ENCODE data around the gene CAMTA1. TPM values are rescaled to one million over a fixed set of nuclear protein-coding genes. Genes with fewer than 3 reads are reported as not detected.

CAMTA1 gene
- polyA plus RNA-seq, 1 of the 3 experiments (the other 2 are of a cell fraction), result 63.1 TPM

DNA sequence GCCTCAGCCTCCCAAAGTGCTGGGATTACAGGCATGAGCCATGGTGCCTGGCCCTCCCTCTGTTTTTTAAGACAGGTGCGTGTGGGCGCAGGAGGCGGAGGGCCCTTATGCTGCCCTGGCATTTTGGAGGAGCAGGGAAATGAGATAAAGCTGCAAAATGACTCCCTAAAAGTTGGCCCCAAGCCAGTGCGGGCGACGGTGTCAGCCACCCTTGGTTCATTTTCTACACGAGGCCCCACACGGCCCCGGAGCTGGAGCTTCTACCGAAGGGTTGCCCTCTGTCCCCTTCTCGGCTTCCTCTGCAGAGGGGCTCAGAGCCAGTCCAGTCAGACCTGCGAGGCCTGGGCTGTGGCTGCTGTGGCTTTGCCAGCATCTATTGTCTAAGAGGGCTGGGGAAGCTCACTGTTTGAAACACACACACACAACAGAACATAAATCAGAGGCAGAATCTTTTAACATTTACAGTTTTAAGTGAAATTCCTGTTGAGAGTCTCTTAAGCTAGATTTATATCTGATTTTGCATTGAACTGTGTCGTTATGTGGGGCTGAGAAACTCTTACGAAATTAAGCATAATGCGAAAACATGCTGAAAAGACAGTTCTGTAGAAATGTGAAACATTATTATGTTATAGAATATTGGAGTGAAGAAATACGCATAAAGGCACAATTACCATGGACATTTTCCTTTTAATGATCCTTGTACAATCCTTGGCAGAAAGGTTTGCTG, 255.9 kb downstream of the CAMTA1 start:
- Histone ChIP-seq H3K4me3 (ENCODE audit: low read depth in 2 of 2, low read length in 1 of 2) (no peak overlapping the region), H3K4me1 (ENCODE audit: control insufficient read depth in 1 of 2, insufficient read depth in 2 of 2, low read depth in 1 of 2, low read length in 1 of 2) (peaks cover 0 to 14% of the 10 kb centered on the region in 2 experiments; a peak in 2 of 4 replicates), H2AFZ (ENCODE audit: low read depth) (no peak overlapping the region), H3K9me3 (no peaks in the 10 kb centered on the region), H3F3A (replicated peaks; ENCODE audit: insufficient read depth) (no peaks in the 10 kb centered on the region), H3K9me2 (no peaks in the 10 kb centered on the region), H3K4me2 (no peak overlapping the region), H3K27me3 (ENCODE audit: insufficient read depth) (no peaks in the 10 kb centered on the region), H3K9ac (no peak overlapping the region), H3K79me2 (ENCODE audit: insufficient read depth) (no peaks in the 10 kb centered on the region), H3K36me3 (replicated peaks in 1 of 2; ENCODE audit: control insufficient read depth in 1 of 2, insufficient read depth in 2 of 2, low read length in 1 of 2) (no peaks in the 10 kb centered on the region), H3K27ac (ENCODE audit: low read depth in 2 of 2, low read length in 1 of 2) (no peak overlapping the region), H4K20me1 (ENCODE audit: insufficient read depth) (no peaks in the 10 kb centered on the region)
- TF ChIP-seq SIN3A (IDR thresholded peaks at IDR 0.05; ENCODE audit: borderline replicate concordance, low read depth, low read length), result no peak
- TF ChIP-seq YY1 (IDR thresholded peaks at IDR 0.05; ENCODE audit: low read depth), result no peak
- TF ChIP-seq GABPA (IDR thresholded peaks at IDR 0.05; ENCODE audit: low read depth), result no peak
- TF ChIP-seq RCOR1 (IDR thresholded peaks at IDR 0.05; ENCODE audit: low read length), result no peak
- no peak for TF ChIP-seq POLR2AphosphoS5 (IDR thresholded peaks at IDR 0.05; ENCODE audit: low read depth, low read length)
- TF ChIP-seq RFX5 (IDR thresholded peaks at IDR 0.05; ENCODE audit: low read length), result no peak
- no peak for TF ChIP-seq FOXJ3 (CRISPR knock-in tag; IDR thresholded peaks at IDR 0.05)
- TF ChIP-seq, protein P1, sequence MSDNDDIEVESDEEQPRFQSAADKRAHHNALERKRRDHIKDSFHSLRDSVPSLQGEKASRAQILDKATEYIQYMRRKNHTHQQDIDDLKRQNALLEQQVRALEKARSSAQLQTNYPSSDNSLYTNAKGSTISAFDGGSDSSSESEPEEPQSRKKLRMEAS (IDR thresholded peaks at IDR 0.05; ENCODE audit: low read depth), result no peak
- TF ChIP-seq, protein P2, sequence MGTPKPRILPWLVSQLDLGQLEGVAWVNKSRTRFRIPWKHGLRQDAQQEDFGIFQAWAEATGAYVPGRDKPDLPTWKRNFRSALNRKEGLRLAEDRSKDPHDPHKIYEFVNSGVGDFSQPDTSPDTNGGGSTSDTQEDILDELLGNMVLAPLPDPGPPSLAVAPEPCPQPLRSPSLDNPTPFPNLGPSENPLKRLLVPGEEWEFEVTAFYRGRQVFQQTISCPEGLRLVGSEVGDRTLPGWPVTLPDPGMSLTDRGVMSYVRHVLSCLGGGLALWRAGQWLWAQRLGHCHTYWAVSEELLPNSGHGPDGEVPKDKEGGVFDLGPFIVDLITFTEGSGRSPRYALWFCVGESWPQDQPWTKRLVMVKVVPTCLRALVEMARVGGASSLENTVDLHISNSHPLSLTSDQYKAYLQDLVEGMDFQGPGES (IDR thresholded peaks at IDR 0.05; ENCODE audit: low read depth, low read length), result no peak
- TF ChIP-seq, protein P3, sequence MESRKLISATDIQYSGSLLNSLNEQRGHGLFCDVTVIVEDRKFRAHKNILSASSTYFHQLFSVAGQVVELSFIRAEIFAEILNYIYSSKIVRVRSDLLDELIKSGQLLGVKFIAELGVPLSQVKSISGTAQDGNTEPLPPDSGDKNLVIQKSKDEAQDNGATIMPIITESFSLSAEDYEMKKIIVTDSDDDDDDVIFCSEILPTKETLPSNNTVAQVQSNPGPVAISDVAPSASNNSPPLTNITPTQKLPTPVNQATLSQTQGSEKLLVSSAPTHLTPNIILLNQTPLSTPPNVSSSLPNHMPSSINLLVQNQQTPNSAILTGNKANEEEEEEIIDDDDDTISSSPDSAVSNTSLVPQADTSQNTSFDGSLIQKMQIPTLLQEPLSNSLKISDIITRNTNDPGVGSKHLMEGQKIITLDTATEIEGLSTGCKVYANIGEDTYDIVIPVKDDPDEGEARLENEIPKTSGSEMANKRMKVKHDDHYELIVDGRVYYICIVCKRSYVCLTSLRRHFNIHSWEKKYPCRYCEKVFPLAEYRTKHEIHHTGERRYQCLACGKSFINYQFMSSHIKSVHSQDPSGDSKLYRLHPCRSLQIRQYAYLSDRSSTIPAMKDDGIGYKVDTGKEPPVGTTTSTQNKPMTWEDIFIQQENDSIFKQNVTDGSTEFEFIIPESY (IDR thresholded peaks at IDR 0.05; ENCODE audit: borderline replicate concordance, low read depth), result no peak
- no peak for TF ChIP-seq EP300 (IDR thresholded peaks at IDR 0.05; ENCODE audit: borderline replicate concordance in 1 of 2, low read depth in 1 of 2, low read length in 1 of 2)
- no peak for TF ChIP-seq ELF1 (IDR thresholded peaks at IDR 0.05)
- TF ChIP-seq, protein P4, sequence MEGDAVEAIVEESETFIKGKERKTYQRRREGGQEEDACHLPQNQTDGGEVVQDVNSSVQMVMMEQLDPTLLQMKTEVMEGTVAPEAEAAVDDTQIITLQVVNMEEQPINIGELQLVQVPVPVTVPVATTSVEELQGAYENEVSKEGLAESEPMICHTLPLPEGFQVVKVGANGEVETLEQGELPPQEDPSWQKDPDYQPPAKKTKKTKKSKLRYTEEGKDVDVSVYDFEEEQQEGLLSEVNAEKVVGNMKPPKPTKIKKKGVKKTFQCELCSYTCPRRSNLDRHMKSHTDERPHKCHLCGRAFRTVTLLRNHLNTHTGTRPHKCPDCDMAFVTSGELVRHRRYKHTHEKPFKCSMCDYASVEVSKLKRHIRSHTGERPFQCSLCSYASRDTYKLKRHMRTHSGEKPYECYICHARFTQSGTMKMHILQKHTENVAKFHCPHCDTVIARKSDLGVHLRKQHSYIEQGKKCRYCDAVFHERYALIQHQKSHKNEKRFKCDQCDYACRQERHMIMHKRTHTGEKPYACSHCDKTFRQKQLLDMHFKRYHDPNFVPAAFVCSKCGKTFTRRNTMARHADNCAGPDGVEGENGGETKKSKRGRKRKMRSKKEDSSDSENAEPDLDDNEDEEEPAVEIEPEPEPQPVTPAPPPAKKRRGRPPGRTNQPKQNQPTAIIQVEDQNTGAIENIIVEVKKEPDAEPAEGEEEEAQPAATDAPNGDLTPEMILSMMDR (IDR thresholded peaks at IDR 0.05), result no peak
- TF ChIP-seq NFIC (IDR thresholded peaks at IDR 0.05; ENCODE audit: borderline replicate concordance), result no peak
- no peak for TF ChIP-seq MEF2A (IDR thresholded peaks at IDR 0.05; ENCODE audit: borderline replicate concordance, low read depth)
- TF ChIP-seq RAD21 (IDR thresholded peaks at IDR 0.05; ENCODE audit: low read length), result no peak
- TF ChIP-seq, protein P5, sequence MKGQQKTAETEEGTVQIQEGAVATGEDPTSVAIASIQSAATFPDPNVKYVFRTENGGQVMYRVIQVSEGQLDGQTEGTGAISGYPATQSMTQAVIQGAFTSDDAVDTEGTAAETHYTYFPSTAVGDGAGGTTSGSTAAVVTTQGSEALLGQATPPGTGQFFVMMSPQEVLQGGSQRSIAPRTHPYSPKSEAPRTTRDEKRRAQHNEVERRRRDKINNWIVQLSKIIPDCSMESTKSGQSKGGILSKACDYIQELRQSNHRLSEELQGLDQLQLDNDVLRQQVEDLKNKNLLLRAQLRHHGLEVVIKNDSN (IDR thresholded peaks at IDR 0.05; ENCODE audit: borderline replicate concordance, low read depth), result no peak
- no peak for TF ChIP-seq FOSL2 (IDR thresholded peaks at IDR 0.05; ENCODE audit: borderline replicate concordance, low read depth)
- TF ChIP-seq GATA2 (CRISPR knock-in tag; IDR thresholded peaks at IDR 0.05), result no peak
- TF ChIP-seq, protein P6, sequence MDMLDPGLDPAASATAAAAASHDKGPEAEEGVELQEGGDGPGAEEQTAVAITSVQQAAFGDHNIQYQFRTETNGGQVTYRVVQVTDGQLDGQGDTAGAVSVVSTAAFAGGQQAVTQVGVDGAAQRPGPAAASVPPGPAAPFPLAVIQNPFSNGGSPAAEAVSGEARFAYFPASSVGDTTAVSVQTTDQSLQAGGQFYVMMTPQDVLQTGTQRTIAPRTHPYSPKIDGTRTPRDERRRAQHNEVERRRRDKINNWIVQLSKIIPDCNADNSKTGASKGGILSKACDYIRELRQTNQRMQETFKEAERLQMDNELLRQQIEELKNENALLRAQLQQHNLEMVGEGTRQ (IDR thresholded peaks at IDR 0.05; ENCODE audit: borderline replicate concordance, low read depth, low read length), result no peak
- ChIA-PET CTCF (interaction anchor here (0.6 to 3.4 kb wide), 11 partner anchors 9 to 627 kb away, joined by 3 to 51 read pairs (median 4); no protein-coding TSS in a partner anchor), POLR2A (no interaction called here)
- peak; percentile 11 for DNase-seq
- 72% methylated on average over 12 of the region's 16 CpGs for WGBS (ENCODE audit: low lambda C conversion rate)
